NCI-H2029 treated with DMSO at 0.1 percent for 48 hours (cell line): ENCODE results near the gene TMOD1.

Experiments
- DNase-seq: peaks from one replicate; lab custom pipeline; 2025; lab: John Stamatoyannopoulos, UW

TMOD1 gene

DNA sequence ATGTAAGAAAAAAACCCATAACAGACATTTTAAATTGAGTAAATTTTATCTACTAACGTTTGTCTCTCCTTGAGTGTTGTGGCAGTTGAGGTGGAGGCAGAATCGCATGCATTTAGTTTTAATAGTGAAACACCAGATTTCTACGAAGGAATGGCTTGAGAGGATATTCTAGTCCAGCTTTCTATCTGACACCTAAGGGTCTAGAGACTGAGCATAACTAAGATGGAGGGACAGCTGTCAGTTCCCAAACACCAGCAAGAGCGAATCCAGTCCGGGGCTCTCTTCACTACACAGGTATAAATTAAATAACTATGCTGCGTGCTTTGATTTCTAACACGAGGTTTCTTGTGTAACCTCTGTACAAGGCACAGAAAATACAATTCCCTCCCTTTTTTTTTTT lies 133.6 kb downstream of the TMOD1 start:
- DNase-seq = no peak

DNA sequence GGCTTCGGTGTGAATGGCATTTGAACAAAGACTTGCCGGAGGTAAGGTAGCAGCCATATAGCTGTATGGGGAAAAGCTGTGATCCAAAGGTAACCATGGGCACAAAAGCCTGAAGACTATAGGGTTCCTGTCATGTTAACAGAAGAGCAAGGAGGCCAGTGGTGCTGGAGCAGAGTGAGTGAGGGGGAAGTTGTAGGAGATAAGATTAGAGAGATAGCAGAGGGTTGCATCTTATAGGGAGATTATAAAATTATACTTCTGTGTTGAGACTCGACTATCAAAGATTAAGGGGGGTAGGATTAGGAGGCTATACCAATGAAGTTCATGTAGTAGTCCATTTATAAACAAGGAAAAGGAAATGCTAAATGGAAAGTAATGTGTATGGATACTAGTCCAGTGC lies 135.4 kb downstream of the TMOD1 start:
- no peak for DNase-seq

DNA sequence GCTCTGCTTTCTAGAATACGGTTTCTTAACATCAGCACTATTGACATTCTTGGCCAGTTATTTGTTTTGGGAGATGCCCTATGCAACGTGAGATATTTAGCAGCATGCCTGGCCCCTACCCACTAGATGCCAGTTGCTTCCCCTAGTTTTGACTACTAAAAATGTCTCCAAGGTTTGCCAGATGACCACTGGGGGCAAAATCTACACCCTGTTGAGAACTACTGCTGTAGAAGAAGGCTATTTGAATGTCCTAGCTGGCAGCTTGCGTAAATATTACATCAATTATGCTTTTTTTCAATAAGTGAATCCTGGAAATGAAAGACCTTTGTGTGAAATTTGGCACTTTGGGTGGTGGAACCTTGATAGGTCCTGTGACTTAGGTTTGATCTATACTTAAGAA lies 137.2 kb downstream of the TMOD1 start:
- no peak for DNase-seq

DNA sequence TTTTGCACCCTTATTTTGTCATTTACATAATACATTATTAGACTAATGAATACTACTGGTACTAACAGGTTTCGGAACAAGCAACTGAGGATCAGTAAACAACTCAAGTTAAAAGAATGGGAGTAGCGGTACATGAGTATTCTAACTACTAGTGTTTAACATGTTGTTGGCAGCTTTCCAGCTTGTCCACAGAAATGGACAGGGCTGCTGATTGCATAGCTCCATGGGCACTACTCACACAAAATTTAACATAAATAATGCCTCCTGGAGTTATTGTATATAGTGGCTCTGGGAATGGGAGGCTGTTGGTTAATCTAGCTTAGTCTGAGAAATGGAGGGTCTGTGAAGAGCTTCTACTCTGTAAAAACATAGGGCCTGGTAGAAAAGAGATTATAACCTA lies 138.9 kb downstream of the TMOD1 start:
- DNase-seq = no peak

DNA sequence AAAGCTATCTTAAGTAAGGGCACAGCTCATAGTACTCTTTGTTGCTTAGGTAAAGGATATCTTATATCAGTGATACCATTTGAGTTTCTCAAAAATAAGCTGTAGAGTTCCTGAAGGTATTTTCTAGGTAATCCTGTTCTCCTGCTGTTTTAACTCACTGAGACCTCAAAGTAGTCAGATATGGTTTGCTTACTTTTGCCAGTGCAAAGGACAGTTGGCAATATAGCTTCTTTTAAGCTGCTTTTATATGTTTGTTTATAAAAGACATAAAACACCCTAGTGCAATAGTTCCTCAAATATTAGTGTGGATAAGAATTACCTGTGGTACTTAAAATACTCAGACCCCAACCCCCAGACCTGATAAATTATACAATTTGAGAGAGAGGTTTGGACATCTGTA lies 144.3 kb downstream of the TMOD1 start:
- no peak for DNase-seq

DNA sequence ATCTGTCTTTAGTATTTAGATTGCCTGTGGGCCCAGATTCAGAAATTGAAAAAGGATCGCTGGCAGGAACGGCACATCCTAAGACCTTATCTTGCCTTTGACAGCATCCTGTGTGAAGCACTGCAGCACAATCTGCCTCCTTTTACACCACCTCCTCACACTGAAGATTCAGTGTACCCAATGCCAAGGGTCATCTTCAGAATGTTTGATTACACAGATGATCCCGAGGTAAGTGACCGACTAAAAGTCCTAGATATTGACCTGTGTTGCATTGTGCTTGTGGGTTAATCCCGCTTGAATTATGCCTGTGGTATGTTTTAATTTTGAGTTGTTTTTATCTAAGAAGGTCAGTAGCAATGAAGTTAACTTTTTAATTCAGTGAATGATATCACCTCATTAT lies 146.5 kb downstream of the TMOD1 start:
- no peak for DNase-seq
